ENCODE results near the gene DPYSL3.

DNA sequence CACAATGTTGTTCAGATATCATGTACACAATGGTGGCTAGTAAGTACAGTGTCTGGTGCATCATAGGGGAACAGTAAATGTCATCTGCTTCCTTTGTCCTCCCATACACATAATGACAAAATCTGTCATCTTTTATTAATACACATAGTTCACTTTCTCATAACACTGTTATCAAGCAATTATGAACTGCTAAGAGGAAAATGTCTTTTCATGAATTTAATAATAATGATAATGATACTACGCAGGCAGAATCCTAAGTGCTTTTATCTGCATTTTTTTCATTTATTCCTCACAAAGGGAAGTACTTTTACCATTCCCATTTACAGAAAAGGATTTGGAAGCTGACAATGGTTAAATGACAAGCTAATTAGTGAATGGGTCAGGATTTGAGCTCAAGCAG is 35.7 kb downstream of the DPYSL3 start:
- TF ChIP-seq FOS (IDR thresholded peaks at IDR 0.05; ENCODE audit: borderline replicate concordance, insufficient read depth, low read length), result no peak
- TF ChIP-seq POLR2AphosphoS5 (IDR thresholded peaks at IDR 0.05; ENCODE audit: insufficient read depth, low read depth, low read length), result no peak
- TF ChIP-seq POLR2A (IDR thresholded peaks at IDR 0.05; ENCODE audit: low read depth, low read length), result no peak
